Right lobe of liver (tissue), 6 donors: ENCODE data around the gene CORO6. TPM values are rescaled to one million over a fixed set of nuclear protein-coding genes. Genes with fewer than 3 reads are reported as not detected.

Experiments
- ATAC-seq, 4 donors: fragments of 200-7000 bp; cut with Tn5 transposase; one replicate each; pipeline ENCODE4 v1.9.1; 2020; ENCODE audit warnings: mild to moderate bottlenecking in 4 of 4, moderate library complexity in 4 of 4
- DNase-seq, 3 donors: peaks; one replicate each; pipeline ENCODE4 v3.0.0-alpha.2; 2020
- H3K27ac ChIP-seq, 3 donors: fragments of 200-600 bp; one replicate each; pipeline ENCODE4 v1.8.0; 2022
- H3K27me3 ChIP-seq, 2 donors: fragments of 200-600 bp; one replicate each; pipeline ENCODE4 v1.8.0; 2022
- H3K36me3 ChIP-seq, 4 donors: fragments of 200-600 bp; sonication (generic) in 1 of 4; one replicate each; pipeline versions ENCODE4 v1.5.1 to v1.8.0; 2017 to 2022; ENCODE audit warnings: control low read depth in 1 of 4
- H3K4me1 ChIP-seq, 4 donors: fragments of 200-600 bp; sonication (generic) in 1 of 4; one replicate each; pipeline versions ENCODE4 v1.5.1 to v1.8.0; 2017 to 2022; ENCODE audit warnings: control low read depth in 1 of 4
- H3K4me3 ChIP-seq, 3 donors: fragments of 200-600 bp; one replicate each; pipeline ENCODE4 v1.8.0; 2022
- H3K9me3 ChIP-seq, 4 donors: fragments of 200-600 bp; sonication (generic) in 1 of 4; one replicate each; pipeline versions ENCODE4 v1.5.1 to v1.8.0; 2017 to 2022; ENCODE audit warnings: control low read depth in 1 of 4
- POLR2A ChIP-seq: fragments of 450-650 bp; IDR thresholded peaks from one replicate; pipeline ENCODE4 v1.6.1; 2017; ENCODE audit warnings: antibody characterized with exemption, mild to moderate bottlenecking
- WGBS: methylation state at CpG from one replicate; pipeline ENCODE4 v1.1.6; 2018; ENCODE audit warnings: low coverage, low lambda C conversion rate; ENCODE audit not compliant: insufficient coverage; ENCODE audit errors: missing lambda C conversion rate; 5-methylcytosine and 5-hydroxymethylcytosine counted together
- intact Hi-C, 2 donors: fragments of 100-400 bp; cut with DNase I; formaldehyde crosslinking; loops; one replicate each; pipeline versions ENCODE4 v1.11.2 to v1.14.1; 2022
- total RNA-seq, 6 experiments: library from RNA; depleted of rRNA in 2 of 6; stranded (reverse); fragments of >200 nt in 2 of 6; fragmentation: NEBNext Ultra II Directional in 3 of 6; extraction: Animal tissue kit (Norgen Biotek cat#: 25700) in 3 of 6; gene quantifications; one replicate each; pipeline versions ENCODE4 v1.1.0 to v1.2.4, GENCODE V29; 2016 to 2023
- TF ChIP-seq, protein P1 (sequence below), 4 donors: fragments of 200-600 bp in 3 of 4; fragments of 450-650 bp in 1 of 4; IDR thresholded peaks; one replicate each; pipeline versions ENCODE4 v1.5.1 to v1.8.0; 2016 to 2022; ENCODE audit warnings: antibody characterized with exemption in 4 of 4, mild to moderate bottlenecking in 2 of 4
- donor health status: DM: no; HTN: yes; CAD: no.
- donor health status: DM: no; HTN: no; CAD: no.
- donor health status: DM: no; HTN: no; CAD: no.
- donor health status: DM: no; HTN: yes; CAD: no.
- donor health status: DM: no; HTN: yes; CAD: no.

The CORO6 gene
- total RNA-seq, 6 experiments from 2014 or later, result 0.37 to 5.1 (median 0.81) TPM

DNA sequence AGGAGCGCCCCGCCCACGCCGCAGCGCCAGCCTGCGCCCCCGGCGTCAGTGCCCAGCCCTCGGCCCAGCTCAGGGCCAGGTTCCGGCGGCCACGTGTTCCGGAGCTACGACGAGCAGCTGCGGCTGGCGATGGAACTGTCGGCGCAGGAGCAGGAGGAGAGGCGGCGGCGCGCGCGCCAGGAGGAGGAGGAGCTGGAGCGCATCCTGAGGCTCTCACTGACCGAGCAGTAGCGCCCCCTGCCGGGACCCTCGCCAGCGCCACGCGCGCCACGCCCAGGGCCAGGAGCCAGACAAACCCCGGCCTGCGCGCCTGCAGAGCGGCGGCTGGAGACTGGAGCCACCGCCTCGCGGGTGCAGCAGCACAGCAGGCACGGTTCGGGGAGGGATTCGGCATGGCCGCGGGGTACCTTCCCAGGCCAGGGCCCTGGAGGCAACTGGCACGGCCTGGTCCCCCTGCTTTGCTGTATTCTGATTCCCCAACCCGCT lies 9.3 kb downstream of the CORO6 start:
- Histone ChIP-seq H3K27ac (no peak overlapping the region), H3K27me3 (peaks cover 0 to 16% of the 10 kb centered on the region in 2 donors), H3K9me3 (no peaks in the 10 kb centered on the region), H3K36me3 (no peaks in the 10 kb centered on the region), H3K4me1 (peaks cover 0 to 40% (median 17%) of the 10 kb centered on the region in 4 donors), H3K4me3 (peak overlapping the region; percentile 6 to 31 (median 7))
- intact Hi-C loops, result no loop called here
- TF ChIP-seq, protein P1, sequence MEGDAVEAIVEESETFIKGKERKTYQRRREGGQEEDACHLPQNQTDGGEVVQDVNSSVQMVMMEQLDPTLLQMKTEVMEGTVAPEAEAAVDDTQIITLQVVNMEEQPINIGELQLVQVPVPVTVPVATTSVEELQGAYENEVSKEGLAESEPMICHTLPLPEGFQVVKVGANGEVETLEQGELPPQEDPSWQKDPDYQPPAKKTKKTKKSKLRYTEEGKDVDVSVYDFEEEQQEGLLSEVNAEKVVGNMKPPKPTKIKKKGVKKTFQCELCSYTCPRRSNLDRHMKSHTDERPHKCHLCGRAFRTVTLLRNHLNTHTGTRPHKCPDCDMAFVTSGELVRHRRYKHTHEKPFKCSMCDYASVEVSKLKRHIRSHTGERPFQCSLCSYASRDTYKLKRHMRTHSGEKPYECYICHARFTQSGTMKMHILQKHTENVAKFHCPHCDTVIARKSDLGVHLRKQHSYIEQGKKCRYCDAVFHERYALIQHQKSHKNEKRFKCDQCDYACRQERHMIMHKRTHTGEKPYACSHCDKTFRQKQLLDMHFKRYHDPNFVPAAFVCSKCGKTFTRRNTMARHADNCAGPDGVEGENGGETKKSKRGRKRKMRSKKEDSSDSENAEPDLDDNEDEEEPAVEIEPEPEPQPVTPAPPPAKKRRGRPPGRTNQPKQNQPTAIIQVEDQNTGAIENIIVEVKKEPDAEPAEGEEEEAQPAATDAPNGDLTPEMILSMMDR (IDR thresholded peaks at IDR 0.05), result peak; percentile 79 to 94 (median 82)
- TF ChIP-seq POLR2A, result no peak
- ATAC-seq (peak; percentile 56 to 71 (median 64)), DNase-seq (peak; percentile 89 to 93 (median 92))
- no CpG with 5 or more reads among the region's 50 CpGs for WGBS

DNA sequence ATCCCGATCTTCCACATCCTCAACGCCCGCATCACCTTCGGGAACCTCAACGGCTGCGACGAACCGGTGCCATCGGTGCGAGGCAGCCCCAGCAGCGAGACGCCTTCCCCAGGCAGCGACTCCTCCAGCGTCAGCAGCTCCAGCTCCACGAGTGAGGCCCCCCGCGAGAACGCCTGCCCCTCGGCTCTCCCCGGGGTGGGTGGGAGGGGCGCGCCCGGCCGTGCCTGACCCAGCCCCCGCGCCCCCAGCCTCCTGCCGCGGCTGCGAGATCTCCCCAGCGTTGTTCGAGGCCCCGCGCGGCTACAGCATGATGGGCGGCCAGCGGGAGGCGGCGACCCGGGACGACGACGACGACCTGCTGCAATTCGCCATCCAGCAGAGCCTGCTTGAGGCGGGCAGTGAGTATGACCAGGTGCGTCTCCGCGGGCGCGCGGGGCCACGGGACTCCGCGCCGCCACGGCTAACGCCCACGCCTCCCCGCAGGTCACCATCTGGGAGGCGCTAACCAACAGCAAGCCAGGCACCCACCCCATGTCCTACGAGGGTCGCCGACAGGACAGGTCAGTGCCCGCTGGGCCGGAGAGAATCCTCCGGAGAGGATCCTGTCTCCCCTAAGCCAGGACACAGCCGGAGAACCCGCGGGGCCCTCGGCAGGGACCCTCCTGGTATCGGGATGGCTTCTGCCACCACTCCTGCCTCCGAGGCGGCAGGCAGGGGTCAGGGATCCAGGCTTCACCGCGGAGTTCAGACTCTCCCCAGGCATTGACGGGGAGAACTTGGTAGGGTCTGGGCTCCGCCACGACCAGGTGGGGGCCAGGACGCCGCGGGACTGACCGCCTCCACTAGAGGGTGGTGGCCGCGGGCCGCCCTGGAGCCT lies 10.1 kb downstream of the CORO6 start:
- peak in 1 of 3 donors; percentile 53 for DNase-seq
- Histone ChIP-seq H3K4me3 (peak overlapping the region in 2 of 3 donors; percentile 6 to 31), H3K36me3 (no peaks in the 10 kb centered on the region), H3K9me3 (no peaks in the 10 kb centered on the region), H3K27me3 (peaks cover 0 to 16% of the 10 kb centered on the region in 2 donors), H3K27ac (no peak overlapping the region), H3K4me1 (peaks cover 0 to 34% (median 14%) of the 10 kb centered on the region in 4 donors)
- no peak for TF ChIP-seq POLR2A
- TF ChIP-seq, protein P1 (IDR thresholded peaks at IDR 0.05), result no peak
- ATAC-seq, result no peak
- intact Hi-C loops, result no loop called here
- 20% methylated on average over 4 of the region's 85 CpGs for WGBS

DNA sequence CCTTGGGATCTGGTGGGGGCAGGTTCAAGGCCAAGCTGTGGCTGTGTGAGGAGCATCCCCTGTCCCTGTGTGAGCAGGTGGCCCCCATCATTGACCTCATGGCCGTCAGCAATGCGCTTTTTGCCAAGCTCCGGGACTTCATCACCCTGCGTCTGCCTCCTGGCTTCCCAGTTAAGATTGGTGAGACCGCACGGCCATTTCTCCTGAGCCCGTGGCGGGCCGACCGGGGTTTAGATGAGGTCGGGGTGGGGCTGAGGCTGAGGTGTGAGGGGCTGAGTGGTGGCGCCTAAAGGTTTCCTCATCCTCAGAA lies 10.7 kb downstream of the CORO6 start:
- intact Hi-C loops, result no loop called here
- Histone ChIP-seq H3K27me3 (peaks cover 0 to 16% of the 10 kb centered on the region in 2 donors), H3K27ac (no peak overlapping the region), H3K9me3 (no peaks in the 10 kb centered on the region), H3K36me3 (no peaks in the 10 kb centered on the region), H3K4me3 (no peak overlapping the region), H3K4me1 (peaks cover 0 to 28% (median 12%) of the 10 kb centered on the region in 4 donors)
- ATAC-seq, result no peak
- 60% methylated on average over 1 of the region's 12 CpGs for WGBS
- no peak for TF ChIP-seq POLR2A
- TF ChIP-seq, protein P1 (IDR thresholded peaks at IDR 0.05), result no peak
- no peak for DNase-seq

DNA sequence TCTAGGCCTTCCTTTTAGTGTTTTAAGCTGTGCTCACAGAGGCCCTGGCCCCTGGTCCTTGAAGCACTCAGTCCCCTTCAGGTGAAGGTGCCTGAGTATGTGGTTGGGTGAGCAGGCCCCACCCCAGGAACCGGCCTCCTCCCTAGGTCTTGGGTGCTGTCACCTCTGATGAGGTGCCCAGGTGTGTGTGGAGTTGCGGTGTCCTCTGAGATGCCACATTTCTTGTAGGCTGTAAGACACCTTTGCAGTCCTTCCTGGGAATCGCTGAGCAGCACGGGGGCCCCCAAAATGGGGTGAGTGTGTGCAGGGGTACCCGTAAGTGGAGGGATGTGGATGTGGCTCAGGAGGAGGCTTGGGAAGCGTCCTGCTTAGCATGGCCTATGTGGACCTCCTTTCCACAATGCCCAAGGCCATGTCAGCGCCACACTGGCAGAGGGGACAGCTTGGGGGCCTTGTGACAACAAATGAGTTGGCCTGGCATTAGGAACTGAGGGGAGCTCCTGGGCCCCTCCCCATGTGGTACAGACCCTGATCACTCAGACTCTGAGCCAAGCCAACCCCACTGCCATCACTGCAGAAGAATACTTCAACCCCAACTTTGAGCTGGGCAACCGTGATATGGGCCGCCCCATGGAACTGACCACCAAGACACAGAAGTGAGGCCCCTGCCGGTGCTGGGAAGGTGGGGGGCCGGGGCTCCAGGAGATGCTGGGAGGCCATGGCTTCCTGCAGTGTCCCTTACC lies 11.2 kb downstream of the CORO6 start:
- Histone ChIP-seq H3K4me3 (no peak overlapping the region), H3K9me3 (no peaks in the 10 kb centered on the region), H3K4me1 (peaks cover 0 to 23% (median 11%) of the 10 kb centered on the region in 4 donors), H3K27me3 (peaks cover 0 to 15% of the 10 kb centered on the region in 2 donors), H3K36me3 (no peaks in the 10 kb centered on the region), H3K27ac (no peak overlapping the region)
- WGBS, result 93% methylated on average over 2 of the region's 11 CpGs
- intact Hi-C loops, result no loop called here
- DNase-seq, result peak in 1 of 3 donors; percentile 40
- TF ChIP-seq, protein P1 (IDR thresholded peaks at IDR 0.05), result no peak
- TF ChIP-seq POLR2A, result no peak
- ATAC-seq, result no peak
